Activated B cell treated with CpG ODN at 0.5 μM for 24 hours (primary cell): ENCODE data around the gene RAB20. TPM values are rescaled to one million over a fixed set of nuclear protein-coding genes. Genes with fewer than 3 reads are reported as not detected.

Experiments used
- ATAC-seq: fragments of 200-7000 bp; cut with Tn5 transposase; one replicate; pipeline ENCODE4 v1.10.0; 2021; ENCODE audit warnings: low read depth, mild to moderate bottlenecking, moderate library complexity
- CTCF ChIA-PET: fragments of 350-600 bp; sonication (Branson Sonifier 250); formaldehyde crosslinking; loops from one replicate; lab custom pipeline; 2021; ENCODE audit warnings: antibody characterized with exemption; lab: Charles Lee
- POLR2A ChIA-PET: fragments of 350-600 bp; sonication (Branson Sonifier 250); formaldehyde crosslinking; loops from one replicate; lab custom pipeline; 2021; ENCODE audit warnings: antibody characterized with exemption; lab: Charles Lee
- DNase-seq: peaks from one replicate; pipeline ENCODE4 v3.0.0; 2022
- H3K27ac Mint-ChIP-seq: one replicate; pipeline ENCODE4 v1.8.0; 2020; ENCODE audit warnings: mixed read lengths
- H3K27me3 Mint-ChIP-seq: one replicate; pipeline ENCODE4 v1.8.0; 2021; ENCODE audit warnings: mixed read lengths
- H3K36me3 Mint-ChIP-seq: one replicate; pipeline ENCODE4 v1.8.0; 2021; ENCODE audit warnings: low read depth, mixed read lengths
- H3K4me1 Mint-ChIP-seq: one replicate; pipeline ENCODE4 v1.8.0; 2021; ENCODE audit warnings: mixed read lengths
- H3K4me3 Mint-ChIP-seq: one replicate; pipeline ENCODE4 v1.8.0; 2020; ENCODE audit warnings: mild to moderate bottlenecking, mixed read lengths
- H3K9me3 Mint-ChIP-seq: one replicate; pipeline ENCODE4 v1.8.0; 2020; ENCODE audit warnings: mixed read lengths
- CTCF ChIP-seq: fragments of 200-600 bp; IDR thresholded peaks from one replicate; pipeline ENCODE4 v1.8.0; 2022; ENCODE audit warnings: antibody characterized with exemption, mild to moderate bottlenecking
- intact Hi-C: fragments of 100-400 bp; cut with micrococcal nuclease; formaldehyde crosslinking; loops from one replicate; pipeline ENCODE4 v1.15.1; 2024
- total RNA-seq: library from RNA; stranded (reverse); gene quantifications from 2 replicates; pipeline ENCODE4 v1.2.3, GENCODE V29; 2022

Gene RAB20
- total RNA-seq, 1 donor from 2014 or later, result 3.1 TPM

- intact Hi-C loops, result no loop called here
- no peak for TF ChIP-seq CTCF
- CTCF ChIA-PET, result interaction anchor here (1.3 kb wide), 1 partner anchor 115 kb away, joined by 3 read pairs; no protein-coding TSS in a partner anchor
- POLR2A ChIA-PET, result no interaction called here
- DNase-seq, result no peak
- Mint-ChIP-seq H3K9me3 (no peaks in the 10 kb centered on the region), H3K4me3 (no peak overlapping the region), H3K27ac (no peak overlapping the region), H3K27me3 (peaks cover 2% of the 10 kb centered on the region), H3K4me1 (peaks cover 17% of the 10 kb centered on the region), H3K36me3 (no peaks in the 10 kb centered on the region)
- ATAC-seq, result no peak
These were observed 82.9 kb downstream of the RAB20 start for GRCh38 chr13:110478405-110479214.

GRCh38 chr13:110477706-110478245 lies 83.7 kb downstream of the RAB20 start:
- intact Hi-C loops, result no loop called here
- Mint-ChIP-seq H3K9me3 (no peaks in the 10 kb centered on the region), H3K4me3 (no peak overlapping the region), H3K27ac (no peak overlapping the region), H3K27me3 (peaks cover 2% of the 10 kb centered on the region), H3K4me1 (peaks cover 23% of the 10 kb centered on the region), H3K36me3 (no peaks in the 10 kb centered on the region)
- DNase-seq (no peak), ATAC-seq (no peak)
- TF ChIP-seq CTCF, result no peak
- CTCF ChIA-PET, result no interaction called here
- POLR2A ChIA-PET, result no interaction called here

- POLR2A ChIA-PET, result no interaction called here
- Mint-ChIP-seq H3K27me3 (no peaks in the 10 kb centered on the region), H3K9me3 (no peaks in the 10 kb centered on the region), H3K36me3 (no peaks in the 10 kb centered on the region), H3K4me1 (peaks cover 37% of the 10 kb centered on the region), H3K4me3 (no peak overlapping the region), H3K27ac (no peak overlapping the region)
- ATAC-seq, result no peak
- intact Hi-C loops, result no loop called here
- CTCF ChIA-PET, result interaction anchor here (1.1 kb wide), 1 partner anchor 21 kb away, joined by 4 read pairs; no protein-coding TSS in a partner anchor
- DNase-seq, result no peak
- TF ChIP-seq CTCF, result no peak
These were observed 85.3 kb downstream of the RAB20 start for GRCh38 chr13:110476220-110476617.

- H3K27ac Mint-ChIP-seq, result no peak overlapping the region
- no peak overlapping the region for H3K4me3 Mint-ChIP-seq
- ChIA-PET CTCF (interaction anchor here (1.1 kb wide), 1 partner anchor 20 kb away, joined by 4 read pairs; no protein-coding TSS in a partner anchor), POLR2A (no interaction called here)
- no peak for DNase-seq
- intact Hi-C loops, result no loop called here
- no peak for ATAC-seq
- no peaks in the 10 kb centered on the region for H3K27me3 Mint-ChIP-seq
- peaks cover 42% of the 10 kb centered on the region for H3K4me1 Mint-ChIP-seq
- H3K9me3 Mint-ChIP-seq, result no peaks in the 10 kb centered on the region
- no peak for TF ChIP-seq CTCF
- no peaks in the 10 kb centered on the region for H3K36me3 Mint-ChIP-seq
These were observed 85.8 kb downstream of the RAB20 start for GRCh38 chr13:110475550-110476219.

- Mint-ChIP-seq H3K9me3 (no peaks in the 10 kb centered on the region), H3K4me1 (peaks cover 48% of the 10 kb centered on the region), H3K36me3 (no peaks in the 10 kb centered on the region), H3K4me3 (no peak overlapping the region), H3K27me3 (no peaks in the 10 kb centered on the region), H3K27ac (no peak overlapping the region)
- POLR2A ChIA-PET, result no interaction called here
- ATAC-seq (no peak), DNase-seq (no peak)
- intact Hi-C loops, result no loop called here
- CTCF ChIA-PET, result interaction anchor here (1.1 kb wide), 1 partner anchor 19 kb away, joined by 4 read pairs; no protein-coding TSS in a partner anchor
- TF ChIP-seq CTCF, result no peak
These were observed 86.4 kb downstream of the RAB20 start for GRCh38 chr13:110475117-110475516.
